ENCODE measurements around the gene C3orf18. TPM values are rescaled to one million over a fixed set of nuclear protein-coding genes. Genes with fewer than 3 reads are reported as not detected.
"Not testable (repeated sequence)": the region's sequence is repeated elsewhere in the genome, so short reads cannot be mapped to it uniquely, and the experiment has no call there.

C3orf18 gene
- total RNA-seq, 1 donor from 2014 or later: 48.4 TPM

DNA sequence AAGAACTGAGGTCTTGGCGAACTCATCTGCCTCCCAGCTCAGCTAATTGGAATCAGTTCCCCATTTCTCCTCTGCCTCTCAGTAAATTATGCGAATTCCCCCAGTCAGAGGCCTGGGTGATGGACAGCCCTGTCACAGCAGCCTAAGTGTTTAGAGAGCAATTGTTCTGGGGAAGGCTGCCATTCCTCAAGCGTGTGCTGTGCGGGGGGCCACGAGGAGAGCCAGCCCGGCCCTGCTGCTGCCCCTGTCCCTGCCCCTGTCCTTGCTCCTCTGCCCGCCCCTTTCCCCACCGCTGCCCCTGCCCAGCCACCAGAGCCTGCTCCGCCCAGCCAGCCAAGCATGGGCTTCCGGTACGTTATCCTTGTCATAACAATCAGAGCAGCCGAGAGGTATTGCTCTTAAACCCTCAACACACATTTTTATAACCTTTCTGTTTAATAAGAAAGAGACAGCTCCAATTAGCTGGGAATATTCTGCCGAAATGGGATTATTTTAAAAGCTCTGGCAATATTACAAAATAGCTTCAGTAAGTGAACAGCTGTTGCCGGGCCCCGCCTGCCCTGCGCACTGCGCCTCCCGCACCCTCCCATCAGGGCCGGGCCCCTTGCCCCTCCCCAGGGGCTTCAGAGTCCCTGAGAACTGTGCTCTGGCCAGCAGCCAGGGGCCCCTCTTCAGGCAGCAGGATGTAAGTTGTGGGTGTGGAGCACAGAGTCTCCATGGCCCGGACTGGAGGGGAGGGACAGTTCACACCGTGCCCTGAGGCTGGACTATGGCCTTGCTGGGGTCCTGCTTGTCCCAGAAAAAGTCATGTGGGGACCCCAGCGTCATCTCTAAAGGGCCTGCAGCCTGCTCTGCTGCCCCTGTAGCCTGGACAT is 51.7 kb downstream of the C3orf18 start:
- DNase-seq (ENCODE audit: missing footprints) (peak; percentile 83), ATAC-seq (peak; percentile 73)
- intact Hi-C loops (cut with DNase I): no loop called here

DNA sequence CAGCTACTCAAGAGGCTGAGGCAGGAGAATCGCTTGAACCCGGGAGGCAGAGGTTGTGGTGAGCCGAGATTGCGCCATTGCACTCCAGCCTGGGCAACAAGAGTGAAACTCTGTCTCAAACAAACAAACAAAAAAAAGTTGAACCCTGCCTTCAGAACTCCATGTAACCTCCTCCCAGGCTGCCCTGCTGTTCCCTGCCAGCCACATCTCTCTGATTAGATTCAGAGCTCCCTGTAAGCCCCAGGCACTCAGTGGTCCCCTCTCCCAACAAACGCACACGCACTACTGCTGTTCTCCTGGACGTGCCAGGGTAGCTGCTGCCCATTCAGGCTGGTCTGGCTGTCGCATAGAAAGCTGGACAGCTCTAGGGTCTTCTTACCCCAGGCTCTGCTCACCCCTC is 54.6 kb downstream of the C3orf18 start:
- DNase-seq (ENCODE audit: missing footprints); ATAC-seq; intact Hi-C loops (cut with DNase I): not testable (repeated sequence)

DNA sequence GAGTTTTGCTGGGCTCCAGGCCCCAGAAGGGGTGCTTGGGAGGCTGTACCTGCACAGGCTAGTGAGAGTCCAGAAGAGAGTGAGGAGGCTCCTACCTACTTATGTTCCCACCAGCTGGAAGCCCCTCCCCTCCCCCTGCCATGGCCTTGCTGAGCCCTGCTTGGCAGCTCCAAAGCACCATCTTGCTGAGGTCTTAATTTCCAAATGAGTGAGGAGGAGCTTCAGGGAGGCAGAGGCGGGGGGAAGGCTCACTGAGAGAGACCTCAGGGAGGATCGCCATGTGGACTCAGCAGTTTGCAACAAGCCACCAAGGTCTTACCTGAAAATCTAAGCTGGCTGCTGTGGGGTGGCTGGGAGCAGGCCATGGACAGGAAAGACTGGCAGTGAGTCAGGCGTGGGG is 55.4 kb downstream of the C3orf18 start:
- no peak for DNase-seq (ENCODE audit: missing footprints)

DNA sequence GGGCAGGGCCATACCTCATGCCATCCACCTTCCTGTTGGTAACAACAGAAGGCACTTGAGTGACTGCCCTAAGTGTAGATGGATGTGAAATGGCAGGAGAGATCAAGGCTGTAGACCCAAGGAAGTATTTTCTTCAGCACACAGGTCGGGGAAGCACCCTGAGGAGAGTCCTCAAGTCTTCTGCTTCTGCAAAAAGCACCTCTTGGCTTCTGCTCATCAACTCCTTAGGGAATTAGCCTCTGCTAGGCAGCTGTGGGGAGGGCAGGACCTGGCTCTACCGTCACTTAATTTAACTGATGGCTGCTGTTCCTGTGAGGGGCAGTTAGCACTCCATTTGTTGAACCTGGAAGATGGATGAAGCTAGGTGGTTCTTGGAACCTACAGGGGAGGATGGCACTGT is 57.2 kb downstream of the C3orf18 start:
- intact Hi-C loops (cut with DNase I): no loop called here
- DNase-seq (ENCODE audit: missing footprints) (no peak), ATAC-seq (no peak)

More for the DNA sequence above, 55.4 kb downstream of the C3orf18 start:
- ATAC-seq: no peak
- intact Hi-C loops (cut with DNase I): no loop called here

DNA sequence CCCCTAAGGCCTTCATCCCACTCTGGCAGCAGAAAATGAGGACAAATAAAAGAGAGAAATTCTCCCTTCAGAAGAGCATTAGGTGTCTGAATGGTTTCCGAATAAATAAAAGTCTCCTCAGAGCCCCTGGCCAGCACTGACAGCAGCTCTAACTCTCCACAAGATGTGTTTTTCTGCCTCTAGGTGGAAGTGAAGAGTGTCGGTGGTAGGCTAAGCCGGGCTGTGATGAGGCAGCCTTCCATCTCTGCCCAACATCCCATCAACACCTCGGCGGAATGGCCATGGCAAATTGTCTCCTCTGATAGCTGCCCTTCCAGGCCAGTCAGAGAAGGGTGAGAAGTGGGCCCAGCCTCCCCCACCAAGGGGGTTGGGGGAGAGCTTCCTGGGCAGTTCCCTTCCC is 57.8 kb downstream of the C3orf18 start:
- DNase-seq (ENCODE audit: missing footprints) (no peak), ATAC-seq (no peak)
- intact Hi-C loops (cut with DNase I): no loop called here

DNA sequence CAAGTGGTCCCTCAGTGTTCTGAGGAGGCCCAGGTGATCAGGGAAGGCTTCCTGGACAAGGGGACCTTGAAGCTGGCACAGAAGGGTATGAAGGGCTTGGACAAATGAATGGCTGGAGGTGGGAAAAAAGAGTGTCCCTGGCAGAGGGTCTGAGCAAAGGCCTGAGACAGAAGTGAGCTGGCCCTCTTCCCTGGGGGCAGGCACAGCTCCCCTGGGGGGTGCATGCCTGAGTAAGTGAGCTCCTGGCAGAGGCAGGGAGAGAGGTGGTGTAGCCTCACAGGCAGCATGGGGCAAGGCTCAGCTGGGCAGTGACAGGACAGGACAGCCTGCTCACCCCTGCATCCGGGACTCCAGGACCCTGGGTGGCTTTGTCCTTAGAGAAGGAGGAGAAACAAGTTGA is 58.7 kb downstream of the C3orf18 start:
- ATAC-seq (no peak), DNase-seq (ENCODE audit: missing footprints) (no peak)
- intact Hi-C loops (cut with DNase I): no loop called here

Other genes starting within 250 kb of the C3orf18 start
- 39.0 TPM for gene HYAL2, start 245.0 kb downstream of the C3orf18 start, total RNA-seq
- gene TUSC2, start 239.5 kb downstream of the C3orf18 start, total RNA-seq: 32.8 TPM
- gene RASSF1, start 226.9 kb downstream of the C3orf18 start, total RNA-seq: 14.7 TPM
- gene ZMYND10, start 222.0 kb downstream of the C3orf18 start, total RNA-seq: not detected
- 16.7 TPM for gene NPRL2, start 217.0 kb downstream of the C3orf18 start, total RNA-seq
- 6.3 TPM for gene CYB561D2, start 216.9 kb downstream of the C3orf18 start, total RNA-seq
- 26.4 TPM for gene TMEM115, start 208.2 kb downstream of the C3orf18 start, total RNA-seq
- gene CACNA2D2, start 64.1 kb downstream of the C3orf18 start, total RNA-seq: 1.2 TPM
- gene HEMK1, start 1.8 kb upstream of the C3orf18 start, total RNA-seq: 14.0 TPM
- 13.2 TPM for gene CISH, start 44.0 kb upstream of the C3orf18 start, total RNA-seq
- gene MAPKAPK3, start 49.4 kb upstream of the C3orf18 start, total RNA-seq: 412 TPM
- gene DOCK3, start 107.2 kb upstream of the C3orf18 start, total RNA-seq: 3.9 TPM

Data from Right ventricle myocardium inferior (tissue), 1 donor.